Fibroblast of lung (primary cell): Measurements from ENCODE around the gene WDR11.
A peak's percentile ranks its signal among the peaks of the same experiment; 100 is the strongest.

Source experiments
- EZH2 ChIP-seq: IDR thresholded peaks from 2 replicates; pipeline ENCODE4 v1.5.1; 2012; ENCODE audit warnings: low read length, control low read depth, mild to moderate bottlenecking; ENCODE audit errors: missing control alignments
- TF ChIP-seq, protein P1 (sequence below), 2 donors: IDR thresholded peaks in 1 of 2; conservative IDR thresholded peaks in 1 of 2; 1 replicate in 1 of 2; 2 replicates in 1 of 2; pipeline ENCODE4 v1.5.1; 2011 to 2012; ENCODE audit warnings: low read length in 2 of 2, control low read depth in 1 of 2, inconsistent platforms in 1 of 2, low read depth in 1 of 2, mild to moderate bottlenecking in 1 of 2

DNA sequence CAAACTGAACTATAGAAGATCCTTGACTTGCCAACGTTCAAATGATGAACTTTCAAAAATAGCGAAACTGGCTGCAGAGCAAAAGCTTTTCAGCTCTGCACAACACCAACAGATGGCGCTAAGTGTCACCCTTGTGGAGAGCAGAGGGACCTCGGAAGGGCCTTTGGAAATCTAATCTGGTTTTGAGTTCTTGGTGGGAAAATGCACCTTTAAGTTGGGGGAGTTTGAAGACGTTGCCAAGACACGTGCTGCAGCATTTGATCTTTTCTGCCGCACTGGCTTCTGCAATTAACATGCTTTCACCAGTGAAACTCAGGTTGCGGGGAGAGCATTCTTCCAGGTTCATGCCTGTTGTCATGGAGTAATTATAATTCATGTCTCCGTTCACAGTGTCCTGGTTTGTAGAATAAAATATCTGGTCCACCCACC, 26.3 kb upstream of the WDR11 start:
- TF ChIP-seq, protein P1, sequence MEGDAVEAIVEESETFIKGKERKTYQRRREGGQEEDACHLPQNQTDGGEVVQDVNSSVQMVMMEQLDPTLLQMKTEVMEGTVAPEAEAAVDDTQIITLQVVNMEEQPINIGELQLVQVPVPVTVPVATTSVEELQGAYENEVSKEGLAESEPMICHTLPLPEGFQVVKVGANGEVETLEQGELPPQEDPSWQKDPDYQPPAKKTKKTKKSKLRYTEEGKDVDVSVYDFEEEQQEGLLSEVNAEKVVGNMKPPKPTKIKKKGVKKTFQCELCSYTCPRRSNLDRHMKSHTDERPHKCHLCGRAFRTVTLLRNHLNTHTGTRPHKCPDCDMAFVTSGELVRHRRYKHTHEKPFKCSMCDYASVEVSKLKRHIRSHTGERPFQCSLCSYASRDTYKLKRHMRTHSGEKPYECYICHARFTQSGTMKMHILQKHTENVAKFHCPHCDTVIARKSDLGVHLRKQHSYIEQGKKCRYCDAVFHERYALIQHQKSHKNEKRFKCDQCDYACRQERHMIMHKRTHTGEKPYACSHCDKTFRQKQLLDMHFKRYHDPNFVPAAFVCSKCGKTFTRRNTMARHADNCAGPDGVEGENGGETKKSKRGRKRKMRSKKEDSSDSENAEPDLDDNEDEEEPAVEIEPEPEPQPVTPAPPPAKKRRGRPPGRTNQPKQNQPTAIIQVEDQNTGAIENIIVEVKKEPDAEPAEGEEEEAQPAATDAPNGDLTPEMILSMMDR (conservative IDR thresholded peaks at IDR 0.05 in 1 of 2, IDR thresholded peaks at IDR 0.05 in 1 of 2; ENCODE audit: low read depth in 1 of 2, low read length in 2 of 2) = peak in 1 of 2 donors; percentile 11
- no peak for TF ChIP-seq EZH2
